SK-N-MC (cell line): ENCODE measurements around the gene HSD17B7.

ENCODE experiments used
- EZH2 ChIP-seq: fragments of 200-600 bp; sonication (generic); IDR thresholded peaks from one replicate; pipeline ENCODE4 v1.6.1; 2017; ENCODE audit warnings: antibody characterized with exemption
- FOXP2 ChIP-seq: optimal IDR thresholded peaks from 2 replicates; pipeline ENCODE3; 2011; ENCODE audit warnings: mild to moderate bottlenecking, moderate library complexity; ENCODE audit not compliant: insufficient read depth; ENCODE audit errors: extremely low read length, control extremely low read depth
- POLR2AphosphoS5 ChIP-seq: IDR thresholded peaks from 2 replicates; pipeline ENCODE4 v1.6.1; 2012; ENCODE audit warnings: mild to moderate bottlenecking, low read depth, low read length, borderline replicate concordance

DNA sequence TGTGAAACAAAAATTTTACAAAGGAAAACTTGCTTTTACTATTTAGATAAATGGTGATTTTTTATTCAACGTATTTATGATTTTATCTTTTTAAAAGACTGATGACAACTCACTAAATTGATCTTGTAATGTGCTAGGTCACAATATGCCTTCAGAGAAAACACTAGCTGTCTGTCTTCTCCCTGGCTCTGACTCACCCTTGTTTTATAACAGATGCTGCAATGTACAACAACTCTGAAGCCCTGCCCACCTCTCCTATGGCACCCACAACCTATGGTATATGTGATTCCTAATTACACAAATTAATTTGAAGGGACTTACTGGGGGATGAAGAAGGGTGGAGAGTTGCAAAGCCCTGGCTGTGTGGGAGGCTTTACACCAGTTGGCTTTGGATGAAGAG is 24.7 kb upstream of the HSD17B7 start:
- TF ChIP-seq FOXP2 (no peak), POLR2AphosphoS5 (no peak), EZH2 (no peak)
